Caki2 (cell line): ENCODE data around the gene NUDT3. TPM values are rescaled to one million over a fixed set of nuclear protein-coding genes. Genes with fewer than 3 reads are reported as not detected.

Source experiments
- total RNA-seq: library from RNA; depleted of rRNA; stranded (reverse); fragments of >200 nt; shearing (Covaris generic); gene quantifications from 2 replicates; pipeline ENCODE4 v1.2.3, GENCODE V29; 2014; ENCODE audit warnings: low replicate concordance; rRNA removed

Gene NUDT3
- total RNA-seq, 1 experiment from 2014 or later = 7.2 TPM

Other genes starting within 250 kb of the NUDT3 start
- 1.2 TPM in 1 of 2 replicates, not detected in the other for gene GRM4, start 246.6 kb downstream of the NUDT3 start, total RNA-seq
- gene HMGA1, start 155.8 kb downstream of the NUDT3 start, total RNA-seq = 217 and 265 TPM in 2 replicates
- 57.0 and 64.2 TPM in 2 replicates for gene SMIM29, start 143.7 kb downstream of the NUDT3 start, total RNA-seq
- gene RPS10, start 33.4 kb upstream of the NUDT3 start, total RNA-seq = 2,697 and 2,797 TPM in 2 replicates
- not detected in 2 replicates for gene PACSIN1, start 73.4 kb upstream of the NUDT3 start, total RNA-seq
- gene SPDEF, start 163.7 kb upstream of the NUDT3 start, total RNA-seq = 0.24 TPM in 1 of 2 replicates, not detected in the other